Measurements from ENCODE around the gene C1D. TPM values are rescaled to one million over a fixed set of nuclear protein-coding genes. Genes with fewer than 3 reads are reported as not detected.

C1D gene
- total RNA-seq, 1 experiment from 2014 or later: 21.1 TPM

DNA sequence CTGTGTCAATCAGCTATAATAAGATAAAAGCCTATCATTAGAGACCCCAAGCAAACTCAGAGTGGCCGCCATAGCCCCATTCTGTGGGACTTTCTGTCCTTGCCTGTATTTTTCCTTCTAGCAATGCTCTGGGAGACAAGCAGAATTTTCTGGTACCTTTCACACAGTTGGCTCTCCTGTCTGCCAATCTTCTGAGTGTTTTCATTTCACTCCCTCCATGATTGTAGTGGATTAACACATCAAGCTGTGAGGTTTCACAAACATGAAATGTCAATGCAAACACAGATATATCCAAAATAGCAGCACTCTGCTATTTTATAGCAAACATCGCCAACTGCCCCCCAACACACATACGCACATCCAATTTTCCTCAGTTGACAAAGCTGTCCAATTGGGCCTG lies 64.9 kb downstream of the C1D start:
- no peaks in the 10 kb centered on the region for H3K36me3 ChIP-seq (ENCODE audit: control insufficient read depth in 1 of 2, insufficient read depth in 2 of 2, low read length in 2 of 2)
- RAD21 ChIA-PET (ENCODE audit: low non-redundant PET in 1 of 2, low total read pairs in 2 of 2, uncharacterized antibody in 2 of 2, unreplicated experiment in 2 of 2): no interaction called here
- POLR2A ChIA-PET: no interaction called here
- H2AFZ ChIP-seq (ENCODE audit: low read depth, low read length, poor library complexity, severe bottlenecking): no peak overlapping the region
- no peaks in the 10 kb centered on the region for H3K79me2 ChIP-seq (ENCODE audit: insufficient read depth, low read length)
- H3K9me3 ChIP-seq (ENCODE audit: control insufficient read depth in 1 of 2, insufficient read depth in 1 of 2, low read depth in 1 of 2, low read length in 2 of 2): no peaks in the 10 kb centered on the region
- H3K9me2 ChIP-seq (ENCODE audit: insufficient read depth): no peaks in the 10 kb centered on the region
- TF ChIP-seq POLR2A (IDR thresholded peaks at IDR 0.05; ENCODE audit: borderline replicate concordance, extremely low read depth, insufficient read depth, insufficient read length): no peak
- DNase-seq (ENCODE audit: low read depth, low spot score): no peak
- H4K20me1 ChIP-seq (ENCODE audit: insufficient read depth): no peaks in the 10 kb centered on the region
- H3K27me3 ChIP-seq (ENCODE audit: insufficient read depth, low read length): peaks cover 7% of the 10 kb centered on the region; the same call in 1 of the 2 replicates
- H3K9ac ChIP-seq (ENCODE audit: low read length): no peak overlapping the region
- ATAC-seq: no peak
- no peaks in the 10 kb centered on the region for H3K4me1 ChIP-seq (ENCODE audit: control insufficient read depth in 1 of 2, insufficient read depth in 2 of 2, low read length in 2 of 2)
- H3K4me3 ChIP-seq (replicated peaks in 1 of 2; ENCODE audit: low read depth in 1 of 2, low read length in 2 of 2): no peak overlapping the region
- no peak overlapping the region for H3K4me2 ChIP-seq (ENCODE audit: low read length)
- no TSS peak for BruUV-seq (replicated peaks)
- no peak overlapping the region for H3K27ac ChIP-seq (ENCODE audit: low read depth, low read length)
- CTCF ChIA-PET: no interaction called here
- intact Hi-C loops (cut with micrococcal nuclease): no loop called here

DNA sequence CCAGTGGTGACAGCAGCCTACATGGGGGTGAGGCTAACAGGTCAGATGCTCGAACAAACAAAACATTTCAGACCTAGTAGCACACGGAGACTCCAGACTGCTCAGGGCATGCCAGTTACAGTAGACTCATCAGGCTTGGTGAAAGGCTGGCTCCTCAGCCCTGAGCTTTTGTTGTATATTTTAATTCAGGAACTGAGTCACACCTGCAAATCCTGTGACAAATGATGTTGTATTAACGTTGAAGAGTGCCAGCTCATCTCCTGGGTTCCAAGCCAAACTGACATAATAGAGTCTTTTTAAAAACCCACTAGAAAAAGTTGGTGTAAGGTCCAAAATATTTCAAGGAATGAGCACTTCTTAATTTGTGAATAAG lies 65.3 kb downstream of the C1D start:
- no peak for ATAC-seq
- no peak overlapping the region for H3K9ac ChIP-seq (ENCODE audit: low read length)
- CTCF ChIA-PET: no interaction called here
- TF ChIP-seq ZNF274 (IDR thresholded peaks at IDR 0.05; ENCODE audit: low read depth, low read length) (no peak), SIN3A (IDR thresholded peaks at IDR 0.05; ENCODE audit: low read depth) (no peak), RAD21 (IDR thresholded peaks at IDR 0.05; ENCODE audit: low read depth) (no peak), YY1 (IDR thresholded peaks at IDR 0.05; ENCODE audit: extremely low read depth, insufficient replicate concordance, low read depth, low read length) (no peak), POLR2A (IDR thresholded peaks at IDR 0.05; ENCODE audit: borderline replicate concordance, extremely low read depth, insufficient read depth, insufficient read length) (no peak), SRF (IDR thresholded peaks at IDR 0.05; ENCODE audit: low read depth) (no peak), POLR2AphosphoS5 (IDR thresholded peaks at IDR 0.05; ENCODE audit: low read depth, low read length) (no peak), EZH2 (IDR thresholded peaks at IDR 0.05) (no peak), FOSL1 (IDR thresholded peaks at IDR 0.05; ENCODE audit: low read depth) (no peak), SP1 (IDR thresholded peaks at IDR 0.05; ENCODE audit: low read depth) (no peak), JUND (IDR thresholded peaks at IDR 0.05) (no peak), ZFX (IDR thresholded peaks at IDR 0.05) (no peak)
- TF ChIP-seq, protein P1, sequence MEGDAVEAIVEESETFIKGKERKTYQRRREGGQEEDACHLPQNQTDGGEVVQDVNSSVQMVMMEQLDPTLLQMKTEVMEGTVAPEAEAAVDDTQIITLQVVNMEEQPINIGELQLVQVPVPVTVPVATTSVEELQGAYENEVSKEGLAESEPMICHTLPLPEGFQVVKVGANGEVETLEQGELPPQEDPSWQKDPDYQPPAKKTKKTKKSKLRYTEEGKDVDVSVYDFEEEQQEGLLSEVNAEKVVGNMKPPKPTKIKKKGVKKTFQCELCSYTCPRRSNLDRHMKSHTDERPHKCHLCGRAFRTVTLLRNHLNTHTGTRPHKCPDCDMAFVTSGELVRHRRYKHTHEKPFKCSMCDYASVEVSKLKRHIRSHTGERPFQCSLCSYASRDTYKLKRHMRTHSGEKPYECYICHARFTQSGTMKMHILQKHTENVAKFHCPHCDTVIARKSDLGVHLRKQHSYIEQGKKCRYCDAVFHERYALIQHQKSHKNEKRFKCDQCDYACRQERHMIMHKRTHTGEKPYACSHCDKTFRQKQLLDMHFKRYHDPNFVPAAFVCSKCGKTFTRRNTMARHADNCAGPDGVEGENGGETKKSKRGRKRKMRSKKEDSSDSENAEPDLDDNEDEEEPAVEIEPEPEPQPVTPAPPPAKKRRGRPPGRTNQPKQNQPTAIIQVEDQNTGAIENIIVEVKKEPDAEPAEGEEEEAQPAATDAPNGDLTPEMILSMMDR (IDR thresholded peaks at IDR 0.05 in 2 of 3, conservative IDR thresholded peaks at IDR 0.05 in 1 of 3; ENCODE audit: borderline replicate concordance in 1 of 3, insufficient read depth in 1 of 3, low read depth in 2 of 3, low read length in 2 of 3): no peak
- TF ChIP-seq, protein P2, sequence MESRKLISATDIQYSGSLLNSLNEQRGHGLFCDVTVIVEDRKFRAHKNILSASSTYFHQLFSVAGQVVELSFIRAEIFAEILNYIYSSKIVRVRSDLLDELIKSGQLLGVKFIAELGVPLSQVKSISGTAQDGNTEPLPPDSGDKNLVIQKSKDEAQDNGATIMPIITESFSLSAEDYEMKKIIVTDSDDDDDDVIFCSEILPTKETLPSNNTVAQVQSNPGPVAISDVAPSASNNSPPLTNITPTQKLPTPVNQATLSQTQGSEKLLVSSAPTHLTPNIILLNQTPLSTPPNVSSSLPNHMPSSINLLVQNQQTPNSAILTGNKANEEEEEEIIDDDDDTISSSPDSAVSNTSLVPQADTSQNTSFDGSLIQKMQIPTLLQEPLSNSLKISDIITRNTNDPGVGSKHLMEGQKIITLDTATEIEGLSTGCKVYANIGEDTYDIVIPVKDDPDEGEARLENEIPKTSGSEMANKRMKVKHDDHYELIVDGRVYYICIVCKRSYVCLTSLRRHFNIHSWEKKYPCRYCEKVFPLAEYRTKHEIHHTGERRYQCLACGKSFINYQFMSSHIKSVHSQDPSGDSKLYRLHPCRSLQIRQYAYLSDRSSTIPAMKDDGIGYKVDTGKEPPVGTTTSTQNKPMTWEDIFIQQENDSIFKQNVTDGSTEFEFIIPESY (IDR thresholded peaks at IDR 0.05; ENCODE audit: extremely low read depth, insufficient replicate concordance, low read length): no peak
- TF ChIP-seq, protein P3, sequence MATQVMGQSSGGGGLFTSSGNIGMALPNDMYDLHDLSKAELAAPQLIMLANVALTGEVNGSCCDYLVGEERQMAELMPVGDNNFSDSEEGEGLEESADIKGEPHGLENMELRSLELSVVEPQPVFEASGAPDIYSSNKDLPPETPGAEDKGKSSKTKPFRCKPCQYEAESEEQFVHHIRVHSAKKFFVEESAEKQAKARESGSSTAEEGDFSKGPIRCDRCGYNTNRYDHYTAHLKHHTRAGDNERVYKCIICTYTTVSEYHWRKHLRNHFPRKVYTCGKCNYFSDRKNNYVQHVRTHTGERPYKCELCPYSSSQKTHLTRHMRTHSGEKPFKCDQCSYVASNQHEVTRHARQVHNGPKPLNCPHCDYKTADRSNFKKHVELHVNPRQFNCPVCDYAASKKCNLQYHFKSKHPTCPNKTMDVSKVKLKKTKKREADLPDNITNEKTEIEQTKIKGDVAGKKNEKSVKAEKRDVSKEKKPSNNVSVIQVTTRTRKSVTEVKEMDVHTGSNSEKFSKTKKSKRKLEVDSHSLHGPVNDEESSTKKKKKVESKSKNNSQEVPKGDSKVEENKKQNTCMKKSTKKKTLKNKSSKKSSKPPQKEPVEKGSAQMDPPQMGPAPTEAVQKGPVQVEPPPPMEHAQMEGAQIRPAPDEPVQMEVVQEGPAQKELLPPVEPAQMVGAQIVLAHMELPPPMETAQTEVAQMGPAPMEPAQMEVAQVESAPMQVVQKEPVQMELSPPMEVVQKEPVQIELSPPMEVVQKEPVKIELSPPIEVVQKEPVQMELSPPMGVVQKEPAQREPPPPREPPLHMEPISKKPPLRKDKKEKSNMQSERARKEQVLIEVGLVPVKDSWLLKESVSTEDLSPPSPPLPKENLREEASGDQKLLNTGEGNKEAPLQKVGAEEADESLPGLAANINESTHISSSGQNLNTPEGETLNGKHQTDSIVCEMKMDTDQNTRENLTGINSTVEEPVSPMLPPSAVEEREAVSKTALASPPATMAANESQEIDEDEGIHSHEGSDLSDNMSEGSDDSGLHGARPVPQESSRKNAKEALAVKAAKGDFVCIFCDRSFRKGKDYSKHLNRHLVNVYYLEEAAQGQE (IDR thresholded peaks at IDR 0.05; ENCODE audit: low read depth): no peak

More for the DNA sequence above, 65.3 kb downstream of the C1D start:
- H3K36me3 ChIP-seq (ENCODE audit: control insufficient read depth in 1 of 2, insufficient read depth in 2 of 2, low read length in 2 of 2): no peaks in the 10 kb centered on the region
- H3K9me3 ChIP-seq (ENCODE audit: control insufficient read depth in 1 of 2, insufficient read depth in 1 of 2, low read depth in 1 of 2, low read length in 2 of 2): no peaks in the 10 kb centered on the region
- H4K20me1 ChIP-seq (ENCODE audit: insufficient read depth): no peaks in the 10 kb centered on the region
- peaks cover 7% of the 10 kb centered on the region; the same call in 1 of the 2 replicates for H3K27me3 ChIP-seq (ENCODE audit: insufficient read depth, low read length)
- ChIA-PET RAD21 (ENCODE audit: low non-redundant PET in 1 of 2, low total read pairs in 2 of 2, uncharacterized antibody in 2 of 2, unreplicated experiment in 2 of 2) (no interaction called here), POLR2A (no interaction called here)
- no peaks in the 10 kb centered on the region for H3K4me1 ChIP-seq (ENCODE audit: control insufficient read depth in 1 of 2, insufficient read depth in 2 of 2, low read length in 2 of 2)
- H3K4me2 ChIP-seq (ENCODE audit: low read length): no peak overlapping the region
- no peaks in the 10 kb centered on the region for H3K79me2 ChIP-seq (ENCODE audit: insufficient read depth, low read length)
- intact Hi-C loops (cut with micrococcal nuclease): no loop called here
- no peak overlapping the region for H3K27ac ChIP-seq (ENCODE audit: low read depth, low read length)
- no peak overlapping the region for H2AFZ ChIP-seq (ENCODE audit: low read depth, low read length, poor library complexity, severe bottlenecking)
- H3K4me3 ChIP-seq (replicated peaks in 1 of 2; ENCODE audit: low read depth in 1 of 2, low read length in 2 of 2): no peak overlapping the region
- no TSS peak for BruUV-seq (replicated peaks)
- no peak for DNase-seq (ENCODE audit: low read depth, low spot score)
- no peaks in the 10 kb centered on the region for H3K9me2 ChIP-seq (ENCODE audit: insufficient read depth)
